GM10248 (cell line): ENCODE results near the gene AGFG2.
"Not testable (repeated sequence)": the region's sequence is repeated elsewhere in the genome, so short reads cannot be mapped to it uniquely, and the experiment has no call there.

Experiments
- CTCF ChIA-PET: fragments of 300-600 bp; sonication (Branson Sonifier 250); formaldehyde crosslinking; extraction: SDS; loops from one replicate; lab custom pipeline; 2021; ENCODE audit warnings: antibody characterized with exemption; lab: Yijun Ruan, JAX
- POLR2A ChIA-PET: fragments of 350-650 bp; sonication (Branson Sonifier 250); formaldehyde crosslinking; extraction: SDS; loops from one replicate; lab custom pipeline; 2020; ENCODE audit warnings: antibody characterized with exemption; lab: Yijun Ruan, JAX
- DNase-seq: peaks from one replicate; pipeline ENCODE4 v3.0.0; 2012; ENCODE audit errors: extremely low spot score
- CTCF ChIP-seq: IDR thresholded peaks from 2 replicates; pipeline ENCODE4 v1.5.1; 2012; ENCODE audit warnings: mild to moderate bottlenecking, low read depth; ENCODE audit errors: extremely low read depth, missing control alignments, control extremely low read depth

Gene AGFG2

GRCh38 chr7:100493476-100494264 is 45.3 kb upstream of the AGFG2 start:
- CTCF ChIA-PET: interaction anchor here (0.9 to 2.8 kb wide), 8 partner anchors 10 to 73 kb away, joined by 3 to 20 read pairs (median 4); partner anchors contain the start of gene TSC22D4
- peak; percentile 65 for DNase-seq
- POLR2A ChIA-PET: interaction anchor here (0.6 kb wide), 2 partner anchors 13 to 129 kb away, joined by 3 read pairs; no protein-coding TSS in a partner anchor
- peak; percentile 51 for TF ChIP-seq CTCF

- CTCF ChIA-PET: interaction anchor here (1.2 to 2.5 kb wide), 5 partner anchors 13 to 63 kb away, joined by 3 to 18 read pairs (median 5); partner anchors contain the start of gene NYAP1
- TF ChIP-seq CTCF: no peak
- POLR2A ChIA-PET: no interaction called here
- no peak for DNase-seq
Observed at GRCh38 chr7:100496509-100496908, 42.5 kb upstream of the AGFG2 start.

- POLR2A ChIA-PET, DNase-seq, CTCF ChIA-PET: not testable (repeated sequence)
Observed at GRCh38 chr7:100500743-100501142, 38.3 kb upstream of the AGFG2 start.

- POLR2A ChIA-PET, DNase-seq: not testable (repeated sequence)
- CTCF ChIA-PET: interaction anchor here (1.3 kb wide), 1 partner anchor 10 kb away, joined by 3 read pairs; no protein-coding TSS in a partner anchor
Observed at GRCh38 chr7:100504031-100504430, 35.0 kb upstream of the AGFG2 start.

- ChIA-PET POLR2A (no interaction called here), CTCF (interaction anchor here (0.9 to 1.8 kb wide), 5 partner anchors 15 to 346 kb away, joined by 3 to 4 read pairs (median 3); no protein-coding TSS in a partner anchor)
- TF ChIP-seq CTCF: no peak
- no peak for DNase-seq
Observed at GRCh38 chr7:100504887-100505611, 34.0 kb upstream of the AGFG2 start.

DNA sequence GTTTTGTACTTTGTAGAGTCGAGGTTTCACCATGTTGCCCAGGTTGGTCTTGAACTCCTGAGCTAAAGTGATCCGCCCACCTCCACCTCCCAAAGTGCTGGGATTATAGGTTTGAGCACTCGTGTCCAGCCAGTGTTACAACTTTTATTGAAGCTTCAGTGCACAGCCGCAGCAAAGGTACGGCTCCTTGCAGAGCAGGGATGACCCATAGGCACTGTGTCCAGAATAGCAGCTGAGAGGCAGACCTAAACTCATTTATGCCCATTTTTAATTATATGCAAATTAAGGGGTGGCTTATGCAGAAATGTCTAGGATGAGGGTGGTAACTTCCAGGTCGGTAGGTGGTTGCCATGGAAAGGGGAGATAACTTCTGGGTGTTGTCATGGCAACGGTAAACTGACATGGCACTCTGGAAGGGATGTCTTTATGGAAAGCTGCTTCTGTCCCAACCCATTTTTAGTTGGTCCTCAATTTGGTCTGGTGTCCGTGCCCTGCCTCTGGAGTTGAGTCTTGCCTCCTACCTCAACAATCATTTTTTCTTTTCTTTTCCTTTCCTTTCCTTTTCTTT is 32.6 kb upstream of the AGFG2 start:
- no peak for TF ChIP-seq CTCF
- DNase-seq: no peak
- CTCF ChIA-PET: interaction anchor here (0.7 to 1.8 kb wide), 6 partner anchors 11 to 345 kb away, joined by 3 to 4 read pairs (median 3); no protein-coding TSS in a partner anchor
- POLR2A ChIA-PET: interaction anchor here (0.6 kb wide), 1 partner anchor 24 kb away, joined by 3 read pairs; no protein-coding TSS in a partner anchor

DNA sequence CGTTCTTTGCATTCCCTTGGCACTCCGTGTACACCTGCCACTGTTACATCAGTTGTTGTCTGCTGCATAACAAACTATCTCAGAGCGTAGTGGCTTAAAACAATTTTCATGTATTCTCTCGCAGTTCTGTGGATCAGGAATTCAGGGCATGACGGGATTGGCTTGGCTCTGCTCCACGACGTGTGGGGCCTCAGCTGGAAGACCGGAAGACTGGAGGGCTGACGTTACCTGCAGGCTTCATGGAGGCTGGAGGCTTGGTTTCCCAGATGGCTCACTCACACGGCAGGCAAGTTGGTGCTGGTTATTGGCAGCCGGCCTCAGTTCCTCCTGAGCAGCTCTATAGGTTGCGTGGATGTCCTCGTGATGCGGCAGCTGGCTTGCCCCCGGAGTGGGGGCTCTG is 29.8 kb upstream of the AGFG2 start:
- DNase-seq: no peak
- POLR2A ChIA-PET: no interaction called here
- CTCF ChIA-PET: interaction anchor here (1.3 to 1.9 kb wide), 3 partner anchors 26 to 54 kb away, joined by 3 to 5 read pairs (median 4); no protein-coding TSS in a partner anchor
- TF ChIP-seq CTCF: no peak
